ENCODE measurements around the gene EVPL.

GRCh38 chr17:76027159-76027839 is at the start of gene EVPL:
- TF ChIP-seq CTCF (IDR thresholded peaks at IDR 0.05): no peak
- TF ChIP-seq POLR2A (IDR thresholded peaks at IDR 0.05): no peak
